H54 (cell line): ENCODE results near the gene HS3ST3B1.

Experiments
- DNase-seq: peaks from one replicate; pipeline ENCODE4 v3.0.0; 2011; ENCODE audit warnings: low spot score, mixed read lengths; ENCODE audit not compliant: insufficient read length
- FAIRE-seq: peaks from 3 replicates; lab custom pipeline; 2011; peaks lifted over from hg19 to GRCh38; lab: Jason Lieb, UNC
- POLR2A ChIP-seq: IDR thresholded peaks from 2 replicates; pipeline ENCODE4 v1.6.1; 2011; ENCODE audit warnings: low read depth, mild to moderate bottlenecking, low read length

HS3ST3B1 gene

DNA sequence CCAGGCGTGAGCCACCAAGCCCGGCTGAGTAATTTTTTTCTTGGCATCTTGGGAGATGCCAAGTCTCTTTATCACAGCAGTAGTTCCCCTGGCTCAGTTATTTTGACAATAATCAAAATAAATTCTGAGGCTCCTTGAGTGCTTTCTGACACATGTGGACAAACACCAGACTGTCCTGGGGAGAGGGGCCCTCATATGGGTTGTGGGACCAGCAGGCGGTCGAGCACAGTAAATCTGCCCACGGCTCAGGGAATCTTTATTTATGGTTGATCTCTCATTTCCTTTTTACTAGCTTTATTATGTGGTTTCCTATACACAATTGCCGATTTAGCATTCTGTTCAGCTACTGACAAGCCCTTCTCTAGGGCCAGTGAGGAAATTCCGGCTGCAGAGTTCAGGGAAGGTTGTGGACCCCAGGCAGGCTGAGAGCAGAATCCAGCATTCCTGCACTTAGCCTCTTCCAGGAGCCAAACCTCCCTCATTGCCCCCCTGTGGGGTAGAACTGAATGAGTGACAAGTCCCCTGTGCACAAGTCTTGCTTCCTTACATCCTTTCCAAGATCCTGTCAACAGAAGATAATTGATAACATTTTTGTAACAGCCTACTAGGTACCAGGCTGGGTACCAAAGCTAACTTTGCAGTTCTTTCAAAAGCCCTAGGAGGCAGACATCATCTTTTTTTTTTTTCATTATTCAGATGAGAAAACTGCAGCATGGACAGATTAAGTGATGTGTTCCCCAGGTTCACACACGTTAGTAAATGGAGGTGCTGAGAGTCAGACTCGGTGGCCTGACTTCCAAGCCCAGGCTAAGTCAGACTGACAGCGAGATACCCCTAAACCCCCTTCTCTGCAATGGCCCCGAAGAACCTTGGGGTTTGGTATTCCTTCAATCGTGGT is 40.2 kb downstream of the HS3ST3B1 start:
- DNase-seq (no peak), FAIRE-seq (no peak)
- no peak for TF ChIP-seq POLR2A

DNA sequence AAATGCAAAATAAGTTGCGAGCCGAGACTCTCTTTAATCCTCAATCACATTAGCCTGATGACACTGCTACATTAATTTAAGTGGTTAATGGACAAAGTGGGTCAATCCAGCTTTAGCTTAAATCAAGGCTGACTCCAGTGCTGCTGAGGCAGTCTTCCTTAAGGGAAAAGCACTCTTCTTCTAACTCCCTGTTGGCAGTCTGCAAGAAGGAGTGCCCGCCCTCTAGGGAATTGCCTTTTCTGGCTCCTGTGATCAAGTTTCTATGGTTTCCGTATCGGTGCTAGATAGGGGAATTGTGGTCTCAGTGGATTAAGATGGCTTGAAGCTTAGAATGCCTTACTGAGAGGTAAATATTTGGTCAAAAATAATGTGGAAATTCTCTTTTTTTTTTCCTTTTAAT is 41.0 kb downstream of the HS3ST3B1 start:
- FAIRE-seq (no peak), DNase-seq (no peak)
- no peak for TF ChIP-seq POLR2A

DNA sequence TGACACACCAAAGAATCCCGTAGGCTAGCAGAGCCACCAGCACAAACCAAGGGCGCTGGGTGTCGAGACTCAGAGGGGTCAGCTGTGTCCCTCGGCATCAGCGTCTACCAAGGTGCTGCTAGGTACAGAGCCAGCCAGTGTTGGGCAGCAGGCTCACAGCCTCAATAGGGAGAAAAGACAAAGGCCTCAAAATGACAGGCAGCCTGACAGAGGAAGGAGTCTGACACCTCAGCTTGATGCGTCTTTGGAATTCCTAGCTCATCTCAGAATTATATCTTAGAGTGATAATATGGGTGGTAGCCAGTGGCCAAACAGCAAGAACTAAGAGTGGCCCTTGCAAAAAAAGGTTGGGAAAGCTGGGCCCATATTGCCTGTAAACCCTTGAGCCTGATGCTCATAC is 45.9 kb downstream of the HS3ST3B1 start:
- DNase-seq = no peak
- no peak for FAIRE-seq
- TF ChIP-seq POLR2A = no peak

- DNase-seq = no peak
- FAIRE-seq = no peak
- TF ChIP-seq POLR2A = no peak
Observed at GRCh38 chr17:14351493-14351892, 50.6 kb downstream of the HS3ST3B1 start.

- FAIRE-seq = no peak
- no peak for TF ChIP-seq POLR2A
- no peak for DNase-seq
Observed at GRCh38 chr17:14352136-14352535, 51.3 kb downstream of the HS3ST3B1 start.

- DNase-seq (no peak), FAIRE-seq (no peak)
- no peak for TF ChIP-seq POLR2A
Observed at GRCh38 chr17:14353861-14354474, 53.1 kb downstream of the HS3ST3B1 start.

GRCh38 chr17:14354807-14355206 is 53.9 kb downstream of the HS3ST3B1 start:
- TF ChIP-seq POLR2A = no peak
- DNase-seq = no peak
- no peak for FAIRE-seq

GRCh38 chr17:14355556-14355955 is 54.7 kb downstream of the HS3ST3B1 start:
- DNase-seq (no peak), FAIRE-seq (no peak)
- no peak for TF ChIP-seq POLR2A

- TF ChIP-seq POLR2A = no peak
- FAIRE-seq (no peak), DNase-seq (no peak)
Observed at GRCh38 chr17:14359163-14360020, 58.5 kb downstream of the HS3ST3B1 start.

DNA sequence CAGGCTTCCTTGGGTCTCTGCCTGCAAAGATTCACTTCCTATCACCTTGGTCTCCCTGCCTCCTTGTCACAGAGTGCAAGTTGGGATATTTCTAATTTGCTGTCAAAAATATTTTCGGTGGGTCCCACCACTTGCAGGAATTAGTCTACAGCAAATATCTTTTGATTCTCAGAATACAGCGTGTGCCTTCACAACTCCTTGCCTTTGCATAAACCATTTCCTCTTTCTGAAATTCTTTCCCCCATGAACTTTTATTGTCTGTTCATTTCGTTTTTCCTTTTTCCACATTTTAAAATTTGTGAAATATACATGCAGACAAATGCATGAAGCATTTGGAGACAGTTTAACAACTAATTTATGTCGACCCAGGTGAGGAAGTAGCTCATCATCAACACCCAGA is 60.0 kb downstream of the HS3ST3B1 start:
- no peak for FAIRE-seq
- DNase-seq = no peak
- no peak for TF ChIP-seq POLR2A

DNA sequence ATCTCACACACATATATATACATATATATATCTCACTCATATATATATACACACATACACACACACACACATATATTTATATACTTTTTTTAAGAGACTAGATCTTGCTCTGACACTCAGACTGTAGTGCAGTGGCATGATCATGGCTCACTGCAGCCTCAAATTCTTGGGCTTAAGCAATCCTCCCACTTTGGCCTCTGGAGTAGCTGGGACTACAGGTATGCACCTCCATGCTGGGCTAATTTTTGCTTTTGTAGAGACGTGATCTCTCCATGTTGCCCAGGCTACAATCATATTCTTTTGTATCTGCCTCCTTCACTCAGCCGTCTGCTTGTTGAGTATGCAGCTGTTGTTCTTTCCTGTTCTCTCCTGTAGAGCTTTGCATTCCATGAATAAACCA is 60.6 kb downstream of the HS3ST3B1 start:
- DNase-seq (no peak), FAIRE-seq (no peak)
- TF ChIP-seq POLR2A = no peak

- DNase-seq (no peak), FAIRE-seq (no peak)
- no peak for TF ChIP-seq POLR2A
Observed at GRCh38 chr17:14361945-14362508, 61.1 kb downstream of the HS3ST3B1 start.

DNA sequence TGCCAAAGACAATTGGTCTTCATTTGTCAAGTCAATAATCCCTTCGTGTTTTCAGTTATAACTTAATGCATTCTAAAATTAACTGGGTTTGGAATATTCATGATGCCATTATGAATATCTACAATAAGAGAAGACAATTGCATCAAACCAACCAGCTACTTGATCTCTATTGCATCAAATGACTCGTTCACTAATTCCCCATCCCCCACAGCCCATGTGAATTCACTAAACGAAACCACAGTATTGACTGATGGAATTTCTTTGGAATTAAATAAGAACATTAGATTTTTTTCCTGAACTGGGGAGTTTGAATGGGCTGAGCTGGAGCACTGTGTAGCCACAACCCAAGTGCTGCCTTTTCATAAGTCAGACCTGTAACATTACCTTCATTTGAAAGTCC is 65.3 kb downstream of the HS3ST3B1 start:
- no peak for FAIRE-seq
- no peak for DNase-seq
- no peak for TF ChIP-seq POLR2A

GRCh38 chr17:14372461-14372860 is 71.6 kb downstream of the HS3ST3B1 start:
- DNase-seq (no peak), FAIRE-seq (no peak)
- TF ChIP-seq POLR2A = no peak
